COR-L47 (cell line): Measurements from ENCODE around the gene SRPK2.
"Not testable (repeated sequence)": the region's sequence is repeated elsewhere in the genome, so short reads cannot be mapped to it uniquely, and the experiment has no call there.

Experiments
- DNase-seq: peaks from one replicate; lab custom pipeline; 2025; lab: John Stamatoyannopoulos, UW

SRPK2 gene

GRCh38 chr7:105304040-105304895 is 84.5 kb downstream of the SRPK2 start:
- no peak for DNase-seq

GRCh38 chr7:105300587-105300986 is 88.1 kb downstream of the SRPK2 start:
- DNase-seq, result not testable (repeated sequence)

- no peak for DNase-seq
Observed at GRCh38 chr7:105298439-105298894, 90.3 kb downstream of the SRPK2 start.

GRCh38 chr7:105297985-105298384 is 90.7 kb downstream of the SRPK2 start:
- DNase-seq, result no peak

- DNase-seq, result no peak
Observed at GRCh38 chr7:105297309-105297708, 91.4 kb downstream of the SRPK2 start.

- no peak for DNase-seq
Observed at GRCh38 chr7:105296491-105296890, 92.2 kb downstream of the SRPK2 start.

GRCh38 chr7:105295596-105296352 is 92.9 kb downstream of the SRPK2 start:
- DNase-seq, result no peak

GRCh38 chr7:105294482-105294881 is 94.2 kb downstream of the SRPK2 start:
- not testable (repeated sequence) for DNase-seq

- DNase-seq, result no peak
Observed at GRCh38 chr7:105289704-105290103, 99.0 kb downstream of the SRPK2 start.

GRCh38 chr7:105286441-105286840 is 102.3 kb downstream of the SRPK2 start:
- DNase-seq, result no peak

- DNase-seq, result no peak
Observed at GRCh38 chr7:105285118-105285874, 103.4 kb downstream of the SRPK2 start.

GRCh38 chr7:105284014-105284413 is 104.7 kb downstream of the SRPK2 start:
- no peak for DNase-seq

GRCh38 chr7:105281966-105282365 is 106.8 kb downstream of the SRPK2 start:
- no peak for DNase-seq

GRCh38 chr7:105279688-105280007 is 109.1 kb downstream of the SRPK2 start:
- DNase-seq, result no peak

- DNase-seq, result no peak
Observed at GRCh38 chr7:105278973-105279687, 109.6 kb downstream of the SRPK2 start.

- DNase-seq, result no peak
Observed at GRCh38 chr7:105278565-105278964, 110.2 kb downstream of the SRPK2 start.

- DNase-seq, result no peak
Observed at GRCh38 chr7:105277341-105277740, 111.4 kb downstream of the SRPK2 start.

- no peak for DNase-seq
Observed at GRCh38 chr7:105270117-105270516, 118.6 kb downstream of the SRPK2 start.

- no peak for DNase-seq
Observed at GRCh38 chr7:105269397-105269796, 119.3 kb downstream of the SRPK2 start.

GRCh38 chr7:105268511-105269392 is 120.0 kb downstream of the SRPK2 start:
- DNase-seq, result peak; percentile 37

GRCh38 chr7:105268056-105268455 is 120.7 kb downstream of the SRPK2 start:
- DNase-seq, result no peak
